B cell (primary cell): Measurements from ENCODE around the gene DDR2.

ENCODE experiments used
- CTCF ChIP-seq: fragments of 200-600 bp; IDR thresholded peaks from one replicate; pipeline ENCODE4 v1.8.0; 2022; ENCODE audit warnings: antibody characterized with exemption, mild to moderate bottlenecking
- EZH2 ChIP-seq: IDR thresholded peaks from 2 replicates; pipeline ENCODE4 v1.6.1; 2012; ENCODE audit warnings: borderline replicate concordance, low read depth, mild to moderate bottlenecking, moderate library complexity, low read length; ENCODE audit not compliant: insufficient read depth, poor library complexity, severe bottlenecking

GRCh38 chr1:162741574-162741973, 109.3 kb downstream of the DDR2 start:
- TF ChIP-seq CTCF (no peak), EZH2 (no peak)
